IMR-90 (cell line): ENCODE results near the gene STARD6. TPM values are rescaled to one million over a fixed set of nuclear protein-coding genes. Genes with fewer than 3 reads are reported as not detected.

Experiments used
- ATAC-seq: fragments of 200-7000 bp; cut with Tn5 transposase; 2 replicates; pipeline ENCODE4 v1.9.1; 2020; ENCODE audit warnings: low read depth, mild to moderate bottlenecking, moderate library complexity
- BruUV-seq: library from RNA; stranded (reverse); fragments of 400-500 nt; replicated peaks from 2 replicates; lab custom pipeline; 2021; lab: Mats Ljungman, UMichigan
- CTCF ChIA-PET: fragments of 300-600 bp; formaldehyde crosslinking; extraction: SDS; loops from one replicate; lab custom pipeline; 2021; ENCODE audit warnings: antibody characterized with exemption; lab: Yijun Ruan, JAX
- POLR2A ChIA-PET: fragments of 300-600 bp; sonication (Branson Sonifier 250); formaldehyde crosslinking; loops from one replicate; lab custom pipeline; 2022; ENCODE audit warnings: antibody characterized with exemption; ENCODE audit not compliant: unreplicated experiment; lab: Charles Lee
- DNase-seq: peaks from one replicate; pipeline ENCODE4 v3.0.0; 2013
- H2AFZ ChIP-seq: replicated peaks from 2 replicates; pipeline ENCODE3; 2013; ENCODE audit warnings: low read length, mild to moderate bottlenecking; ENCODE audit not compliant: poor library complexity
- H2AK5ac ChIP-seq: 2 replicates; pipeline ENCODE4 v1.6.1; 2013; ENCODE audit warnings: low read depth, low read length, inconsistent platforms
- H2AK9ac ChIP-seq: replicated peaks from 2 replicates; pipeline ENCODE3; 2013; ENCODE audit warnings: mild to moderate bottlenecking, low read depth, low read length, moderate library complexity; ENCODE audit not compliant: poor library complexity
- H2BK120ac ChIP-seq: 2 replicates; pipeline ENCODE4 v1.6.1; 2013; ENCODE audit warnings: low read depth, low read length, inconsistent platforms
- H2BK15ac ChIP-seq: 3 replicates; pipeline ENCODE4 v1.6.1; 2013; ENCODE audit warnings: low read depth, low read length, inconsistent platforms
- H2BK20ac ChIP-seq: 2 replicates; pipeline ENCODE4 v1.6.1; 2013; ENCODE audit warnings: low read depth, mild to moderate bottlenecking, inconsistent platforms, low read length, moderate library complexity
- H2BK5ac ChIP-seq: 2 replicates; pipeline ENCODE4 v1.6.1; 2013; ENCODE audit warnings: mild to moderate bottlenecking, low read depth, low read length, inconsistent platforms; ENCODE audit not compliant: poor library complexity, severe bottlenecking
- H3K14ac ChIP-seq: replicated peaks from 2 replicates; pipeline ENCODE4 v1.6.1; 2013; ENCODE audit warnings: low read depth, low read length, inconsistent platforms
- H3K18ac ChIP-seq: 2 replicates; pipeline ENCODE4 v1.6.1; 2013; ENCODE audit warnings: low read depth, low read length, control low read depth
- H3K23ac ChIP-seq: 2 replicates; pipeline ENCODE4 v1.6.1; 2013; ENCODE audit warnings: low read depth, low read length, inconsistent platforms
- H3K27ac ChIP-seq: 2 replicates; pipeline ENCODE4 v1.5.1; 2013; ENCODE audit warnings: mild to moderate bottlenecking, control low read depth, low read length; ENCODE audit not compliant: insufficient read depth
- H3K27me3 ChIP-seq: 2 replicates; pipeline ENCODE4 v1.6.1; 2013; ENCODE audit warnings: low read length; ENCODE audit not compliant: control insufficient read depth, insufficient read depth
- H3K36me3 ChIP-seq: 2 replicates; pipeline ENCODE4 v1.6.1; 2013; ENCODE audit warnings: low read length, mixed read lengths; ENCODE audit not compliant: control insufficient read depth, insufficient read depth
- H3K4ac ChIP-seq: 2 replicates; pipeline ENCODE4 v1.6.1; 2013; ENCODE audit warnings: low read depth, low read length, inconsistent platforms
- H3K4me1 ChIP-seq: 2 replicates; pipeline ENCODE4 v1.6.1; 2013; ENCODE audit warnings: low read length, mixed read lengths; ENCODE audit not compliant: control insufficient read depth, insufficient read depth
- H3K4me2 ChIP-seq: 2 replicates; pipeline ENCODE4 v1.6.1; 2013; ENCODE audit warnings: low read depth, mild to moderate bottlenecking, control low read depth, low read length, moderate library complexity
- H3K4me3 ChIP-seq: 2 replicates; pipeline ENCODE4 v1.5.1; 2013; ENCODE audit warnings: low read depth, mild to moderate bottlenecking, control low read depth, low read length, moderate library complexity; ENCODE audit not compliant: insufficient read depth
- H3K56ac ChIP-seq: 2 replicates; pipeline ENCODE4 v1.6.1; 2013; ENCODE audit warnings: low read length, inconsistent platforms; ENCODE audit not compliant: insufficient read depth; ENCODE audit errors: extremely low read depth
- H3K79me1 ChIP-seq, 2 experiments: 2 replicates each; pipeline ENCODE4 v1.6.1; 2013; ENCODE audit warnings: low read length in 2 of 2, inconsistent platforms in 1 of 2, low read depth in 1 of 2
- H3K9ac ChIP-seq: 2 replicates; pipeline ENCODE4 v1.6.1; 2013; ENCODE audit warnings: low read depth, low read length, control low read depth
- H3K9me1 ChIP-seq: 2 replicates; pipeline ENCODE4 v1.6.1; 2013; ENCODE audit warnings: low read length, inconsistent platforms; ENCODE audit not compliant: insufficient read depth
- H3K9me3 ChIP-seq: 2 replicates; pipeline ENCODE4 v1.6.1; 2013; ENCODE audit warnings: low read length; ENCODE audit not compliant: control insufficient read depth, insufficient read depth
- H4K20me1 ChIP-seq: 2 replicates; pipeline ENCODE4 v1.6.1; 2013; ENCODE audit warnings: low read length, inconsistent platforms; ENCODE audit not compliant: insufficient read depth
- H4K5ac ChIP-seq: 2 replicates; pipeline ENCODE4 v1.6.1; 2013; ENCODE audit warnings: mild to moderate bottlenecking, low read depth, low read length, control low read depth
- H4K8ac ChIP-seq, 2 experiments: 2 replicates each; pipeline ENCODE4 v1.6.1; 2013; ENCODE audit warnings: low read depth in 2 of 2, low read length in 2 of 2, control low read depth in 1 of 2, inconsistent platforms in 1 of 2
- H4K91ac ChIP-seq: 2 replicates; pipeline ENCODE4 v1.6.1; 2013; ENCODE audit warnings: low read depth, low read length, inconsistent platforms; ENCODE audit not compliant: insufficient read depth
- CHD1 ChIP-seq: IDR thresholded peaks from 2 replicates; pipeline ENCODE4 v1.6.1; 2012; ENCODE audit warnings: low read depth, low read length, improper control_type of control experiment
- CTCF ChIP-seq: conservative IDR thresholded peaks from 2 replicates; pipeline ENCODE4 v1.5.1; 2012; ENCODE audit warnings: mild to moderate bottlenecking, low read depth, low read length, improper control_type of control experiment
- MAZ ChIP-seq: IDR thresholded peaks from 2 replicates; pipeline ENCODE4 v1.6.1; 2012; ENCODE audit warnings: low read depth, mild to moderate bottlenecking, low read length, improper control_type of control experiment, moderate library complexity, borderline replicate concordance
- MXI1 ChIP-seq: IDR thresholded peaks from 2 replicates; pipeline ENCODE4 v1.6.1; 2012; ENCODE audit warnings: low read depth, mild to moderate bottlenecking, low read length, moderate library complexity, borderline replicate concordance
- RAD21 ChIP-seq: IDR thresholded peaks from 2 replicates; pipeline ENCODE4 v1.6.1; 2012; ENCODE audit warnings: low read length, improper control_type of control experiment
- RCOR1 ChIP-seq: IDR thresholded peaks from 2 replicates; pipeline ENCODE4 v1.6.1; 2012; ENCODE audit warnings: mild to moderate bottlenecking, low read length, improper control_type of control experiment; ENCODE audit not compliant: insufficient replicate concordance
- SMC3 ChIP-seq: fragments of 150-350 bp; IDR thresholded peaks from 2 replicates; pipeline ENCODE4 v1.6.1; 2016; ENCODE audit warnings: low read depth, mild to moderate bottlenecking, antibody characterized with exemption, low read length, moderate library complexity
- WGBS, 2 experiments: methylation state at CpG; one replicate each; pipeline versions ENCODE4 v1.1.5 to v1.1.7; 2013; ENCODE audit warnings: missing lambda C conversion rate in 2 of 2; ENCODE audit not compliant: insufficient read length in 1 of 2; ENCODE audit errors: extremely low coverage in 2 of 2; 5-methylcytosine and 5-hydroxymethylcytosine counted together
- dilution Hi-C: fragments of 300-500 bp; cut with HindIII; formaldehyde crosslinking; loops from one replicate; pipeline ENCODE4 v1.14.3; 2018; ENCODE audit warnings: low sequenced_read_pairs; ENCODE audit not compliant: unreplicated experiment
- in situ Hi-C: fragments of 300-500 bp; cut with MboI; formaldehyde crosslinking; loops from 3 replicates; pipeline ENCODE4 v1.14.3; 2019; ENCODE audit warnings: low sequenced_read_pairs, inconsistent platforms, mixed read lengths
- intact Hi-C: fragments of 100-400 bp; cut with micrococcal nuclease; formaldehyde crosslinking; loops from 2 replicates; pipeline ENCODE4 v1.10.0; 2022
- polyA plus RNA-seq, 3 experiments: library from polyadenylated mRNA; depleted of rRNA; stranded (reverse); fragments of >200 nt; gene quantifications; 2 replicates each; pipeline ENCODE4 v1.2.3, GENCODE V29; 2012; ENCODE audit warnings: low replicate concordance in 1 of 3
- total RNA-seq: library from RNA; depleted of rRNA; stranded (reverse); fragments of >200 nt; gene quantifications from 2 replicates; pipeline ENCODE4 v1.2.3, GENCODE V29; 2012

Gene STARD6
- total and polyA plus RNA-seq, 2 of the 4 experiments (the other 2 are of a cell fraction): not detected

- no peaks in the 10 kb centered on the region; the same call in 1 of the 2 replicates for H3K27me3 ChIP-seq
- H3K56ac ChIP-seq: no peak overlapping the region
- H2BK120ac ChIP-seq: no peak overlapping the region
- H3K9ac ChIP-seq: no peak overlapping the region
- no TSS peak for BruUV-seq
- no peaks in the 10 kb centered on the region for H3K9me3 ChIP-seq
- H3K4ac ChIP-seq: no peak overlapping the region
- H3K9me1 ChIP-seq: no peaks in the 10 kb centered on the region
- ChIA-PET CTCF (interaction anchor here (0.8 to 1.5 kb wide), 4 partner anchors 9 to 62 kb away, joined by 3 to 4 read pairs (median 4); partner anchors contain the start of genes C18orf54 and STARD6), POLR2A (no interaction called here)
- no peak overlapping the region for H2AK5ac ChIP-seq
- H3K4me1 ChIP-seq: no peaks in the 10 kb centered on the region
- H3K79me1 ChIP-seq: no peaks in the 10 kb centered on the region
- H2AFZ ChIP-seq: no peak overlapping the region
- no peak overlapping the region for H2BK5ac ChIP-seq
- DNase-seq: peak; percentile 63
- H4K91ac ChIP-seq: no peak overlapping the region
- H2BK20ac ChIP-seq: no peak overlapping the region
- no peak overlapping the region for H3K14ac ChIP-seq
- 0% methylated on average over 1 of the region's 3 CpGs; no CpG with 5 or more reads in 1 of the 2 experiments for WGBS, 2 experiments
- H3K4me3 ChIP-seq: no peak overlapping the region
- H4K5ac ChIP-seq: no peak overlapping the region
- H4K8ac ChIP-seq: no peak overlapping the region
- in situ Hi-C loops: no loop called here
- no peak for TF ChIP-seq MXI1
- TF ChIP-seq RAD21: peak; percentile 58
- peak; percentile 47 for TF ChIP-seq SMC3
- peak; percentile 73 for TF ChIP-seq CTCF
- TF ChIP-seq RCOR1: no peak
- no peak for TF ChIP-seq MAZ
- TF ChIP-seq CHD1: no peak
- H3K23ac ChIP-seq: no peak overlapping the region
- intact Hi-C loops: loop anchor here (1.0 to 5.0 kb wide), 2 partner anchors 279 to 590 kb away; no protein-coding TSS in a partner anchor
- H3K36me3 ChIP-seq: no peaks in the 10 kb centered on the region
- H3K18ac ChIP-seq: no peak overlapping the region
- ATAC-seq: peak; percentile 71
- H3K4me2 ChIP-seq: no peak overlapping the region
- dilution Hi-C loops: no loop called here
- H2AK9ac ChIP-seq: no peak overlapping the region
- no peaks in the 10 kb centered on the region for H4K20me1 ChIP-seq
- H3K27ac ChIP-seq: no peak overlapping the region
- no peak overlapping the region for H2BK15ac ChIP-seq
Observed at GRCh38 chr18:54392543-54393023, 34.9 kb upstream of the STARD6 start.
